DND-41 (cell line): ENCODE data around the gene ST6GALNAC2.

ENCODE experiments used
- ATAC-seq: fragments of 200-7000 bp; cut with Tn5 transposase; 3 replicates; pipeline ENCODE4 v1.9.1; 2021; ENCODE audit warnings: low read depth; ENCODE audit not compliant: insufficient read depth
- DNase-seq: peaks from one replicate; pipeline ENCODE4 v3.0.0-alpha.2; 2020
- H2AFZ ChIP-seq: 2 replicates; pipeline ENCODE4 v1.6.0; 2012; ENCODE audit warnings: low read depth, low read length
- H3K27ac ChIP-seq: 2 replicates; pipeline ENCODE4 v1.5.1; 2012; ENCODE audit warnings: low read length, inconsistent platforms
- H3K27me3 ChIP-seq: fragments of 200-600 bp; sonication (generic); 2 replicates; pipeline ENCODE4 v1.6.0; 2012; ENCODE audit warnings: low read length, mild to moderate bottlenecking, inconsistent platforms; ENCODE audit not compliant: insufficient read depth, poor library complexity
- H3K36me3 ChIP-seq: 2 replicates; pipeline ENCODE4 v1.5.1; 2012; ENCODE audit warnings: low read length, inconsistent platforms; ENCODE audit not compliant: insufficient read depth
- H3K4me1 ChIP-seq: 2 replicates; pipeline ENCODE4 v1.5.1; 2012; ENCODE audit warnings: mild to moderate bottlenecking, low read length; ENCODE audit not compliant: insufficient read depth
- H3K4me2 ChIP-seq: 2 replicates; pipeline ENCODE4 v1.6.0; 2012; ENCODE audit warnings: mild to moderate bottlenecking, moderate library complexity, low read length, inconsistent platforms; ENCODE audit not compliant: insufficient read depth
- H3K4me3 ChIP-seq, 2 experiments: fragments of 200-600 bp in 1 of 2; shearing (Covaris generic) in 1 of 2; 2 replicates each; pipeline ENCODE4 v1.5.1; 2012 to 2016; ENCODE audit warnings: inconsistent platforms in 2 of 2, low read length in 2 of 2, mild to moderate bottlenecking in 2 of 2, low read depth in 1 of 2, moderate library complexity in 1 of 2
- H3K79me2 ChIP-seq: 2 replicates; pipeline ENCODE4 v1.6.0; 2012; ENCODE audit warnings: low read length, inconsistent platforms; ENCODE audit not compliant: insufficient read depth
- H3K9ac ChIP-seq: 2 replicates; pipeline ENCODE4 v1.6.0; 2012; ENCODE audit warnings: low read depth, mild to moderate bottlenecking, inconsistent platforms, low read length, moderate library complexity
- H3K9me3 ChIP-seq: 2 replicates; pipeline ENCODE4 v1.5.1; 2012; ENCODE audit warnings: low read length, moderate library complexity, mild to moderate bottlenecking, inconsistent platforms; ENCODE audit not compliant: insufficient read depth, severe bottlenecking
- H4K20me1 ChIP-seq: 2 replicates; pipeline ENCODE4 v1.6.0; 2012; ENCODE audit warnings: low read length; ENCODE audit not compliant: insufficient read depth
- CTCF ChIP-seq: IDR thresholded peaks from 2 replicates; pipeline ENCODE4 v1.5.1; 2012; ENCODE audit warnings: borderline replicate concordance, low read length, moderate library complexity, mild to moderate bottlenecking; ENCODE audit not compliant: poor library complexity, severe bottlenecking; ENCODE audit errors: extremely low read depth
- EZH2 ChIP-seq: IDR thresholded peaks from 3 replicates; pipeline ENCODE4 v1.6.1; 2012; ENCODE audit warnings: borderline replicate concordance, low read depth, mild to moderate bottlenecking, moderate library complexity, low read length, inconsistent platforms; ENCODE audit not compliant: severe bottlenecking

ST6GALNAC2 gene

GRCh38 chr17:76553178-76553908 is 32.3 kb downstream of the ST6GALNAC2 start:
- H3K79me2 ChIP-seq = peaks cover 20% of the 10 kb centered on the region
- DNase-seq = no peak
- no peak overlapping the region for H3K9ac ChIP-seq
- no peaks in the 10 kb centered on the region for H3K9me3 ChIP-seq
- no peaks in the 10 kb centered on the region for H3K27me3 ChIP-seq
- H3K36me3 ChIP-seq = peaks cover 4% of the 10 kb centered on the region; the same call in 1 of the 2 replicates
- no peak overlapping the region for H3K4me2 ChIP-seq
- ATAC-seq = no peak
- H3K27ac ChIP-seq = no peak overlapping the region
- H3K4me3 ChIP-seq = no peak overlapping the region
- H3K4me1 ChIP-seq = peaks cover 10% of the 10 kb centered on the region
- H4K20me1 ChIP-seq = no peaks in the 10 kb centered on the region; the same call in 1 of the 2 replicates
- TF ChIP-seq EZH2 = no peak
- no peak overlapping the region for H2AFZ ChIP-seq

GRCh38 chr17:76551685-76552084 is 34.0 kb downstream of the ST6GALNAC2 start:
- Histone ChIP-seq H3K4me2 (no peak overlapping the region), H3K9me3 (no peaks in the 10 kb centered on the region), H4K20me1 (no peaks in the 10 kb centered on the region; the same call in 1 of the 2 replicates), H3K79me2 (peaks cover 4% of the 10 kb centered on the region), H3K4me1 (peaks cover 15% of the 10 kb centered on the region), H3K27ac (no peak overlapping the region), H3K27me3 (no peaks in the 10 kb centered on the region), H3K4me3 (no peak overlapping the region), H3K9ac (no peak overlapping the region), H3K36me3 (no peaks in the 10 kb centered on the region), H2AFZ (no peak overlapping the region)
- DNase-seq (no peak), ATAC-seq (no peak)
- TF ChIP-seq EZH2 (no peak), CTCF (no peak)

DNA sequence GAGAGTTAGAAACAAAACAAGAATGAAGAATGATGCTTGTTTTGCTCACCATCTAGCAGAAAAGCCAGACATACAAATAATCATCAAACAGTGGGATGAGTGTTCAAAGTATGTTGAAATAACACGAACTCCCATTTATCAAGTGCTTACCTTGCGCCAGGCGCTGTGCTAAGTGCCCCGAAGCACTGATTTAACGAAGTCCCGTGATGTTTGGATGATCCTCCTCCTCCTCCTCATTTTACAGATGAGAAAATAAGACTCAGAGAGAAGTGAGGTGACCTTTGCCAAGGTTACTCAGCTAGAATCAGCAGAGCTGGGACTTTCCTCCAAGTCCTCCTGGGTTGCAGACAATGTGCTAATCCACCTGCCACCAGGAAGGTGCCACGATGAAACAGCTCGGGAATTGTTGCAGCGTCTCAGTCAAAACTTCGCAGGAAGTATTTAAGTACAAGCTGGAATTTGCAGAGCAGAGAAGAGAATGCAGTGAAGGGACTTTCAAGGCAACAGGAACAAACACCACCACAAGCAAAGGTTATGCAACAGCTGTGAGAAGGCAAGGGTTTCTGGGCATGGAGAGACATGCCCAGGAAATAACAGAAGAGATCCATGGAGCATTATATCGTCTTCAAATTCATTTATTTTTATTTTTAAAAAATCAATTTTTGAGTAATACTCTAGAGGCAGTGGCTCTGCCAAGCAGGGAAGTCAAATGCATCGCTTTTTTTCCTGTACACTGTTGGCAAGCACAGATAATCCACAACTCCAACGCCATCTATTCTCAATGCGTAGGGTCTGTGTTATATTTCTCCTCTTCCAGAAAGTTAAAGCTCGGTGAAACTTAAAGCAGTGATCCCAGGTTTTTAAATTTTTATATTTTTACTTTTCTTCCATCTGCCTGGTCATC is 34.7 kb downstream of the ST6GALNAC2 start:
- Histone ChIP-seq H3K4me2 (no peak overlapping the region), H3K79me2 (no peaks in the 10 kb centered on the region), H3K36me3 (no peaks in the 10 kb centered on the region), H3K9me3 (no peaks in the 10 kb centered on the region), H2AFZ (no peak overlapping the region), H3K9ac (no peak overlapping the region), H3K27ac (no peak overlapping the region), H3K4me3 (no peak overlapping the region), H4K20me1 (no peaks in the 10 kb centered on the region; the same call in 1 of the 2 replicates), H3K27me3 (no peaks in the 10 kb centered on the region), H3K4me1 (peaks cover 11% of the 10 kb centered on the region)
- ATAC-seq = no peak
- TF ChIP-seq EZH2 (no peak), CTCF (no peak)
- no peak for DNase-seq

DNA sequence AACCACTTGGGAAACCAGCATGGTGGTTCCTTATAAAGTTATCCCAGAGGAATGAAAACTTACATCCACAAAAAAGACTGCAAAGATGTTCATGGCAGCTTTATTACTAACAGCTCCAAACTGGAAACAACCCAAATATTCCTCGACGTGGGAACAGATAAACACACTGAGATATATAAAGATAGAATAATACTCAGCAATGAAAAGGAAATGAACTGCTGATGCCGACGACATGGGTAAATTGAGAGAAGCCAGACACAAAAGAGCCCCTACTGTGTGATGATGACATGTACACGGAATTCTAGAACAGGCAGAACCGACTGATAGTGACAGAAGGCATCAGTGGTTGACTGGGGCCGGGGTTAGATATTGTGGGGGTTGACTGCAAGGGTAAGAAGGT is 36.1 kb downstream of the ST6GALNAC2 start:
- peaks cover 11% of the 10 kb centered on the region for H3K4me1 ChIP-seq
- H3K79me2 ChIP-seq = no peaks in the 10 kb centered on the region
- TF ChIP-seq EZH2 (no peak), CTCF (no peak)
- ATAC-seq = no peak
- no peak overlapping the region for H3K9ac ChIP-seq
- H4K20me1 ChIP-seq = no peaks in the 10 kb centered on the region; the same call in 1 of the 2 replicates
- H3K27me3 ChIP-seq = no peaks in the 10 kb centered on the region
- H3K9me3 ChIP-seq = no peaks in the 10 kb centered on the region
- H3K4me2 ChIP-seq = no peak overlapping the region
- H3K27ac ChIP-seq = no peak overlapping the region
- DNase-seq = no peak
- H3K4me3 ChIP-seq = no peak overlapping the region
- H2AFZ ChIP-seq = no peak overlapping the region
- H3K36me3 ChIP-seq = no peaks in the 10 kb centered on the region
